ENCODE results near the gene CDPF1.

GRCh38 chr22:46234969-46235368 is 15.1 kb downstream of the CDPF1 start:
- no peak for TF ChIP-seq EZH2 (IDR thresholded peaks at IDR 0.05)
- no peak for TF ChIP-seq POLR2AphosphoS5 (IDR thresholded peaks at IDR 0.05; ENCODE audit: borderline replicate concordance, low read depth, low read length)
